GM19452 (cell line): Measurements from ENCODE around the gene IQCF5.
"Not testable (repeated sequence)": the region's sequence is repeated elsewhere in the genome, so short reads cannot be mapped to it uniquely, and the experiment has no call there.

ENCODE experiments used
- ATAC-seq: cut with Tn5 transposase; IDR thresholded peaks from one replicate; pipeline ENCODE4 v1.9.1; 2021; ENCODE audit not compliant: unreplicated experiment

Gene IQCF5

DNA sequence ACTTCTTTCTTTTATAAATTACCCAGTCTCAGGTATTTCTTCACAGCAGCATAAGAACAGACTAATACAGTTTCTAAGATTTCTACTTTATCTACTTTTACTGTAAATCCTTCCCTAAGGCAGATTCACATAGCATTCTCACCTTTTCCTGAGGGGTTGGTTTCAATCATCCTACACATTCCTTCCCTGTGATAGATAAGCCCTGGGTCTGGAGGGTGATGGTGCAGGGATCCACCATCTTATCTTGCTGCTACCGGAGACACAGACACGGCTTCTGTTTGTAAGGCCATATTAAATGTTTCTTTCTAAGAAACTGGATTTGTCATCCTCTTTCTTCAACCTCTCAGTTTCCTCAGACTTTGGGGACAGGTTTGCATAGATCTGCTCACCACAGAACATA, 6.1 kb downstream of the IQCF5 start:
- no peak for ATAC-seq

DNA sequence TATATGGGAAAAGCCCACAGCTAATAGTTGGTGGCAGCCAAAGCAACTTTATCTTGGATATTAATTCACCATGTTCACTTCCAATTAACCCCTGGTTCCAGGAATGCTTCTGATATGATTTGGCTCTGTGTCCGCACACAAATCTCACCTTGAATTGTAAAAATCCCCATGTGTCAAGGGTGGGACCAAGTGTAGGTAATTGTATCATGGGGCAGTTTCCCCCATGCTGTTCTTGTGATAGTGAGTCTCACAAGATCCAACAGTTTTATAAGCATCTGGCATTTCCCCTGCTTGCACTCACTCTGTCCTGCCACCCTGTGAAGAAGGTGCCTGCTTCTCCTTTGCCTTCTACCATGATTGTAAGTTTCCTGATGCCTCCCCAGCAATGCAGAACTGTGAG, 6.5 kb downstream of the IQCF5 start:
- not testable (repeated sequence) for ATAC-seq

DNA sequence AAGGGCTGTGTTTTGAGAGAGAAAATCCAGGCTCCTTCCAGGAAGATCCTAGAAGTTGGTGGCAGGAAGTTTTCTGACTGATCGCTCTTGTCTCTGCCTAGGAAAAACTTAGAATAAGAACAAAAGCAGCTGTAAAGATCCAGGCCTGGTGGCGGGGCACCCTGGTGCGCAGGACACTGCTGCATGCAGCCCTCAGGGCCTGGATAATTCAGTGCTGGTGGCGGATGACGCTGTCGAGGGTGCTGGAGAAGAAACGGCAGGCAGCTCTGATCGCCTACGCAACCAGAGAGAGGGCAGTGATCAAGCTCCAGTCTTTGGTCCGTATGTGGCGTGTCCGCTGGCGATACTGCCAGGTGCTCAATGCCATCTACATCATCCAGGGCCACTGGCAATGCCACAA, 12.5 kb downstream of the IQCF5 start:
- no peak for ATAC-seq

DNA sequence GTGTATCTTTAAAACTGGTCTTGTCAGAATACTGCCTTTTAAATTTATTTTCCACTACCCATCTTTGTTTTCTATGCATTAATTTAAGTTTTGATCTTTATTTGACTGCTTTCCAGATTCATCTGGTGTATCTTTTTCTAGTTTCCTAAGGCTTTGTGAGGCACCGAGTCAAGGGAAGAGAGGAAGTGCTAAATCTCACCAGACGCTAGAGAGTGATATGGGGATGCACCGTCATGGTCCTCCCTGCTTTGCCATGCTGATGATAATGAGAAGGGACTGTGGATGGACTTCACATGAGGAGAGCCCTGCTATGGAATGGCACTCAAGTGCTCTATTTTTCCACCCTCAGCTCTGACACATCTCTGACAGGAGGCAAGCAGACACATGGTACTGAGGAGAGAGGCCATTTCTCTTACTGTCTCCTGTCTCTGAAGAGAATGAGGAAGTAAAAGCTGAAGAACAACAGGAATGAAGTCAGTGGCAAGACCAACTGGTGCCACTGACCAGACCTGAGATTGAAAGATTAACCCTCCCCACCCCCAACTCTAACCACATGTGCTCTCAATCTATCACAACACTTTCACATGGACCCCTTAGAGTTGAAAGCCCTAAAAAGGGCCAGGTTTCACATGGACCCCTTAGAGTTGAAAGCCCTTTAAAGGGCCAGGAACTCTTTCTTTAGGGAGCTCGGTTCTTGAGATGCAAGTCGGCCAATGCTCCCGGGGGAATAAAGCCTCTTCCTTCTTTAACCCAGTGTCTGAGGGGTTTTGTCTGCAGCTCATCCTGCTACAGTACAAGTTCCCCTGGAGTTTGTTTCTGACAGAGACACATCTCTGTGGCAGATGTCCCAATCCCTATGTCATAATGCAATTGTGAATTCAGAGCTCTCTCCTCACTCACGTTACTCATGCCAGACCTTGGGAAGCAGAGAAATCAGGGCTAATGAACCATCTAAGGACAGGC, 14.4 kb downstream of the IQCF5 start, which contains the start of gene IQCF2:
TSS of gene IQCF2 (plus strand) at position 913 of the 963 bp plus-strand sequence. CDS start 52 bp downstream, outside the sequence.
- ATAC-seq, result peak; percentile 74

DNA sequence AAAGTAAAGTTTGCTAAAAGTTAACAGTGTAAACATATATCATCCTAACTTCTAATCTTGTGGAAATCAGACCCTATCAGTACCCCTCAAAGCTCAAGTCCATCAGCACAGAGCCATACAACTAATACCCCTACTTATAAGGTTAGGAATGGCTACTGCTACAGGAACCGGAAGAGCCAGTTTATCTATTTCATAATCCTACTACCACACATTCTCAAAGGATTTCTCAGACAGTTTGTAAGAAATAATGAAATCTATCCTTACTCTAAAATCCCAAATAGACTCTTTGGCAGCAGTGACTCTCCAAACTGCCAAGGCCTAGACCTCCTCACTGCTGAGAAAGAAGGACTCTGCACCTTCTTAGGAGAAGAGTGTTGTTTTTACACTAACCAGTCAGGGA, 20.0 kb downstream of the IQCF5 start:
- ATAC-seq, result not testable (repeated sequence)

DNA sequence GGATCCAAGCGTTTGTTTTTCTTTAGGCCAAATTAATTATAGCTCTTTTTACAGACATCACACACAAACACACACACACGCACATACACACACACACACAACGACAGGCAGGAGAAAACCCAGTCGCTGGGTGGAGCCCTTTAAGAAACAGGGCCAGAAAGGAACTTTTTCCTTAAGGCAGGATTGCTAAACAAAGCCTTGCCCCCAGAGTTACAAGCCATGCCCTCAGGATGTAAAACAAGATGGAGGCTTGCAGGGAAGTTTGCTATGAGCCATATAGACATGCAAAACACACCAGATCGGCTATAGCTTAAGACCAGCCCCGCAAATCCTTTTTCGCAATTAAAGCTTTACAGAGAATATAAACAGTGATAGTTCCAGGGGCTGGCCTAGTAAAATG, 30.3 kb downstream of the IQCF5 start:
- ATAC-seq, result no peak

DNA sequence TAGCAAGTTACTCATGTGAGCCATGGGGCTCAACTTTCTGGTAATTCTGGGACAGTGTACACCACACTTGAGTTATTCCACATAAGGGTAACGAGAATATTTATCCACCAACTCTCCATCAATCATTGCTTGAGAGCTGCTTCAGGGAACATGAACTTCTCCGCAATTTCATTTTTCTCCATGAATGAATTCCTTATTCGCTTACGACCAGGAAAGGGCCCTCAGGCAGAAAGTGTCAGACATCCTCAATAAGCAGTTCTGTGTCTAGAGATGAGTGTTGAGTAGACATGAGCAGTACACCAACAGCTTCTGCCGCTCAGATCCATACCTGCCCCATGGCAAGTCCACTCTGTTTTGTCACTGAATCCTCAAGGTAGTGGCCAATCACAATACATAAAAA, 38.8 kb downstream of the IQCF5 start:
- no peak for ATAC-seq

DNA sequence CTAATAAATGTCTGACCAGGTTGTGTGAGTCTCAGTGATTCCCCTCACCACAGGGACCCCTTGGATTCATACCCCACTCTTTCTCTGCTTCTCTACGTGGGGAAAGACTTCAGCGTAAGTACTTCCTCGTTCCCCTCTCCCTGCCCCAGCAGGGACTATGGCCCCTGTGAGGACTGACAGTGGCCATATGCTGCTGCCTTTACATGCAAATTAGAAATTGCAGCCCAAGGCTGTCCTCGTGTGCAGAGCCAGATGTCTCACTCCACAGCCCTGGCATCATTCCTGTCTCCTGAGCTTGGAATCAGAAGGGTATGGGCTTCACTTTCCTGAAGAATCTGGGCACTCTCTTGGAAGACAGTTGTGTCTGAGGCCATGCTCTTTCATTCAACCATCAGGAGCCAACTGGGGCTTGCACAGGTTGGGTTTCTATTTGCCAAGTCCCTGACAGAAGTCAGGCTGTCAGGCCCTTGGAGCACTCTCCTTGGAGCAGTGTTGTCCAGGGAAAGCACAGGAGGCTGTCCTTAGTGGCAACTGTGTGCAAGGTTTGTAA, 44.5 kb downstream of the IQCF5 start:
- ATAC-seq, result no peak

DNA sequence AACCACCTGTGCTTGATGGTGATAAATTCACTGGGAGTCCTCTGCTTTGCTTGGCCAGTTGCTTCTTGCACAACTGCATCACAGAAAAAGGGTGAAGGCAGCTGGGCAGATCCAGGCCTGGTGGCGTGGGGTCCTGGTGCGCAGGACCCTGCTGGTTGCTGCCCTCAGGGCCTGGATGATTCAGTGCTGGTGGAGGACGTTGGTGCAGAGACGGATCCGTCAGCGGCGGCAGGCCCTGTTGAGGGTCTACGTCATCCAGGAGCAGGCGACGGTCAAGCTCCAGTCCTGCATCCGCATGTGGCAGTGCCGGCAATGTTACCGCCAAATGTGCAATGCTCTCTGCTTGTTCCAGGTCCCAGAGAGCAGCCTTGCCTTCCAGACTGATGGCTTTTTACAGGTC, 45.1 kb downstream of the IQCF5 start:
- no peak for ATAC-seq

DNA sequence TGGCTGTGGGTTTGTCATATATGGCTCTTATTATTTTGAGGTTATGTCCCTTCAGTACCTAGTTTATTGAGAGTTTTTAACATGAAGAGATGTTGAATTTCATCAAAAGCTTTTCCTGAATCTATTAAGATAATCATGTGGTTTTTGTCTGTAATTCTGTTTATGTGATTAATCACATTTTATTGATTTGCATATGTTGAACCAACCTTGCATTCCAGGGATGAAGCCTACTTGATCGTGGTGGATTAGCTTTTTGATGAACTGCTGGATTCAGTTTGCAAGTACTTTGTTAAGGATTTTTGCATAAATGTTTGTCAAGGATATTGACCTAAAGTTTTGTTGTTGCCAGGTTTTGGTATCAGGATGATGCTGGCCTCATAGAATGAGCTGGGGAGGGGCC, 47.1 kb downstream of the IQCF5 start:
- ATAC-seq, result no peak
